IPS-18c (cell line): ENCODE results near the gene DPAGT1.

ENCODE experiments used
- H3K4me3 ChIP-seq: 2 replicates; pipeline ENCODE4 v1.7.0; 2013; ENCODE audit warnings: low read depth, mild to moderate bottlenecking, low read length, moderate library complexity; ENCODE audit not compliant: insufficient read depth
- H3K9me3 ChIP-seq: one replicate; pipeline ENCODE4 v1.6.1; 2013; ENCODE audit warnings: mild to moderate bottlenecking, low read length, moderate library complexity; ENCODE audit not compliant: control insufficient read depth, insufficient read depth

DPAGT1 gene

GRCh38 chr11:119049081-119049480 lies 52.6 kb downstream of the DPAGT1 start:
- Histone ChIP-seq H3K9me3 (peaks cover 4% of the 10 kb centered on the region), H3K4me3 (no peak overlapping the region)

- H3K4me3 ChIP-seq: no peak overlapping the region
- peaks cover 6% of the 10 kb centered on the region for H3K9me3 ChIP-seq
These were observed 53.0 kb downstream of the DPAGT1 start for GRCh38 chr11:119048644-119049043.

GRCh38 chr11:119047205-119047604 lies 54.4 kb downstream of the DPAGT1 start:
- H3K4me3 ChIP-seq: no peak overlapping the region

More at GRCh38 chr11:119047205-119047604, 54.4 kb downstream of the DPAGT1 start:
- peaks cover 4% of the 10 kb centered on the region for H3K9me3 ChIP-seq
